ENCODE data around the gene ANP32E.

DNA sequence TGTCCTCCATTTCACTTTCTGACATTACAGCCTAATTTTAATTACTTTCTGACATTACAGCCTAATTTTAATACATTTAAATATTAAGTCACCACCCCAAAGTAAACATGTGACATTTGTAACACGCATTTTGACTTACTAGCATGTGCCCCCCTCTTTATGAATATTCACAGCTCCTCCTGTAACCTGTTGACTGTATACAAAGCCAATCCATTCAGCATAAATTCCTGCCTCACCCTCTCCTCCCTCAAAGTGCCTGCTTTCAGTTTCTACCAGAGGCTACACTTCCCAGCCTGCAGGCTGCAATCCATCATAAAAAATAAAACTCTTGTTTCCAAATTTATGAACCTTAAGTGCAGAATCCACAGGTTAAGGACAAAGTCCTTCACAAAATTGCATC is 39.5 kb downstream of the ANP32E start:
- TF ChIP-seq, protein P1, sequence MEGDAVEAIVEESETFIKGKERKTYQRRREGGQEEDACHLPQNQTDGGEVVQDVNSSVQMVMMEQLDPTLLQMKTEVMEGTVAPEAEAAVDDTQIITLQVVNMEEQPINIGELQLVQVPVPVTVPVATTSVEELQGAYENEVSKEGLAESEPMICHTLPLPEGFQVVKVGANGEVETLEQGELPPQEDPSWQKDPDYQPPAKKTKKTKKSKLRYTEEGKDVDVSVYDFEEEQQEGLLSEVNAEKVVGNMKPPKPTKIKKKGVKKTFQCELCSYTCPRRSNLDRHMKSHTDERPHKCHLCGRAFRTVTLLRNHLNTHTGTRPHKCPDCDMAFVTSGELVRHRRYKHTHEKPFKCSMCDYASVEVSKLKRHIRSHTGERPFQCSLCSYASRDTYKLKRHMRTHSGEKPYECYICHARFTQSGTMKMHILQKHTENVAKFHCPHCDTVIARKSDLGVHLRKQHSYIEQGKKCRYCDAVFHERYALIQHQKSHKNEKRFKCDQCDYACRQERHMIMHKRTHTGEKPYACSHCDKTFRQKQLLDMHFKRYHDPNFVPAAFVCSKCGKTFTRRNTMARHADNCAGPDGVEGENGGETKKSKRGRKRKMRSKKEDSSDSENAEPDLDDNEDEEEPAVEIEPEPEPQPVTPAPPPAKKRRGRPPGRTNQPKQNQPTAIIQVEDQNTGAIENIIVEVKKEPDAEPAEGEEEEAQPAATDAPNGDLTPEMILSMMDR (IDR thresholded peaks at IDR 0.05): no peak
- TF ChIP-seq ZFX (IDR thresholded peaks at IDR 0.05; ENCODE audit: borderline replicate concordance): no peak

All from 22Rv1 (cell line).